Natural killer cell (primary cell): ENCODE data around the gene BRAT1. TPM values are rescaled to one million over a fixed set of nuclear protein-coding genes. Genes with fewer than 3 reads are reported as not detected.

Experiments used
- ATAC-seq, 3 donors: fragments of 150-1000 bp in 2 of 3; fragments of 200-7000 bp in 1 of 3; cut with Tn5 transposase; 1 replicate in 1 of 3; 2 replicates in 2 of 3; pipeline ENCODE4 v1.10.0; 2021; ENCODE audit warnings: mild to moderate bottlenecking in 2 of 3, moderate library complexity in 2 of 3
- DNase-seq, 2 donors: peaks; one replicate each; pipeline versions ENCODE4 v3.0.0 to v3.0.0-alpha.2; 2013 to 2021; ENCODE audit warnings: mixed read lengths in 1 of 2
- H3K27ac ChIP-seq: one replicate; pipeline ENCODE4 v1.5.1; 2013; ENCODE audit warnings: mild to moderate bottlenecking, low read length
- H3K27me3 ChIP-seq: one replicate; pipeline ENCODE4 v1.6.1; 2013; ENCODE audit warnings: low read length; ENCODE audit not compliant: control insufficient read depth, insufficient read depth
- H3K36me3 ChIP-seq: one replicate; pipeline ENCODE4 v1.6.1; 2013; ENCODE audit warnings: low read length; ENCODE audit not compliant: control insufficient read depth, insufficient read depth
- H3K4me1 ChIP-seq: one replicate; pipeline ENCODE4 v1.6.1; 2013; ENCODE audit warnings: low read length; ENCODE audit not compliant: control insufficient read depth, insufficient read depth
- H3K4me3 ChIP-seq: one replicate; pipeline ENCODE4 v1.5.1; 2013; ENCODE audit warnings: low read length
- H3K9me3 ChIP-seq: one replicate; pipeline ENCODE4 v1.6.1; 2013; ENCODE audit warnings: low read length; ENCODE audit not compliant: control insufficient read depth, insufficient read depth
- H3K27ac Mint-ChIP-seq, 2 donors: one replicate each; pipeline ENCODE4 v1.8.0; 2022; ENCODE audit warnings: mild to moderate bottlenecking in 2 of 2, mixed read lengths in 2 of 2, moderate library complexity in 1 of 2
- H3K27me3 Mint-ChIP-seq, 2 donors: one replicate each; pipeline ENCODE4 v1.8.0; 2022; ENCODE audit warnings: low read depth in 2 of 2, mixed read lengths in 2 of 2
- H3K36me3 Mint-ChIP-seq: one replicate; pipeline ENCODE4 v1.8.0; 2022; ENCODE audit warnings: mixed read lengths
- H3K4me1 Mint-ChIP-seq, 2 donors: one replicate each; pipeline ENCODE4 v1.8.0; 2022; ENCODE audit warnings: mixed read lengths in 2 of 2
- H3K4me3 Mint-ChIP-seq: one replicate; pipeline ENCODE4 v1.8.0; 2022; ENCODE audit warnings: mild to moderate bottlenecking, moderate library complexity, mixed read lengths
- H3K9me3 Mint-ChIP-seq, 2 donors: one replicate each; pipeline ENCODE4 v1.8.0; 2022; ENCODE audit warnings: mixed read lengths in 2 of 2
- WGBS: methylation state at CpG from one replicate; pipeline ENCODE4 v1.1.7; 2013; ENCODE audit warnings: missing lambda C conversion rate; ENCODE audit not compliant: insufficient coverage; 5-methylcytosine and 5-hydroxymethylcytosine counted together
- intact Hi-C: fragments of 100-400 bp; cut with micrococcal nuclease; formaldehyde crosslinking; loops from one replicate; pipeline ENCODE4 v1.14.2; 2022
- total RNA-seq, 4 donors: library from RNA; stranded (reverse); fragments of 120-200 nt in 1 of 4; gene quantifications; one replicate each; pipeline versions ENCODE4 v1.2.3 to v1.2.4, GENCODE V29; 2013 to 2022
- TF ChIP-seq, protein P1 (sequence below): fragments of 200-600 bp; IDR thresholded peaks from one replicate; pipeline ENCODE4 v1.8.0; 2022; ENCODE audit warnings: antibody characterized with exemption

The BRAT1 gene
- total RNA-seq, 3 donors from 2014 or later (not counting 1 experiment from before 2014, with no cell fraction given): 24.9 to 26.7 (median 25.6) TPM

DNA sequence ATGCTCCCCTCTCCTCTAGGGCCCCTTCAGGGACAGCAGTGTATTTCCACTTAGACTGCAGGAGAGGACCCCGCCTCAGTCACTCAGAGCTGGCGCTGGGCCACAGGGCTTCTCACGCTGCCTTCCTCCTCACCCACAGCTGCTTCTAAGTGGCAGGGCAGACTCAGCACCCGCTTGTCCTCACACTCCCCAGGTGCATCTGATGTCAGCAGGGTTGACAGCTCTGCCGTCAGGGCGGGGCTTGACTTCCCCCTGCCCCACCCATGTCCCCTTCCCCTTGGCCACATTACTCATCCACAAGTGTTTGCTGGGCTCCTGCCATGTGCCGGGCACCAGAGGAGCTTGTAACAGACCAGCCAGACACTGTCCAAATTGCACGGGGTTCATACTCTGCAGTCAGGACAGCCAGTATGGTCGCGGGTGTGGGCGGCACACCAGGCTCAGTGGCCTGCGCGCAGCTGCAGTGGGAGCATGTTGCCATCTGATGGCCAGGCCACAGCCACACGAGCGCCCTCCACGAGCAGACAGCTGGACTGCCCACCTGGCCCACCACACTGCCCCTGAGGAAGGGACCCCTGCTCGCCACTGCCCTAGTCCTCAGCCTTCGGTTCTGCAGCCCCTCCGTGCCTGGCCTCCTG, 47.2 kb upstream of the BRAT1 start:
- H3K4me1 ChIP-seq: no peaks in the 10 kb centered on the region
- intact Hi-C loops: no loop called here
- no peak overlapping the region for H3K4me3 Mint-ChIP-seq
- peaks cover 8% of the 10 kb centered on the region for H3K36me3 ChIP-seq
- H3K9me3 Mint-ChIP-seq: no peaks in the 10 kb centered on the region
- no peak overlapping the region for H3K4me3 ChIP-seq
- H3K27me3 ChIP-seq: no peaks in the 10 kb centered on the region
- H3K27ac ChIP-seq: no peak overlapping the region
- peaks cover 3 to 9% of the 10 kb centered on the region in 2 donors for H3K4me1 Mint-ChIP-seq
- WGBS: 81% methylated on average over 19 of the region's 19 CpGs
- DNase-seq: no peak
- H3K27ac Mint-ChIP-seq: no peak overlapping the region
- no peak for ATAC-seq
- no peaks in the 10 kb centered on the region for H3K9me3 ChIP-seq
- no peaks in the 10 kb centered on the region for H3K27me3 Mint-ChIP-seq
- no peaks in the 10 kb centered on the region for H3K36me3 Mint-ChIP-seq
- TF ChIP-seq, protein P1, sequence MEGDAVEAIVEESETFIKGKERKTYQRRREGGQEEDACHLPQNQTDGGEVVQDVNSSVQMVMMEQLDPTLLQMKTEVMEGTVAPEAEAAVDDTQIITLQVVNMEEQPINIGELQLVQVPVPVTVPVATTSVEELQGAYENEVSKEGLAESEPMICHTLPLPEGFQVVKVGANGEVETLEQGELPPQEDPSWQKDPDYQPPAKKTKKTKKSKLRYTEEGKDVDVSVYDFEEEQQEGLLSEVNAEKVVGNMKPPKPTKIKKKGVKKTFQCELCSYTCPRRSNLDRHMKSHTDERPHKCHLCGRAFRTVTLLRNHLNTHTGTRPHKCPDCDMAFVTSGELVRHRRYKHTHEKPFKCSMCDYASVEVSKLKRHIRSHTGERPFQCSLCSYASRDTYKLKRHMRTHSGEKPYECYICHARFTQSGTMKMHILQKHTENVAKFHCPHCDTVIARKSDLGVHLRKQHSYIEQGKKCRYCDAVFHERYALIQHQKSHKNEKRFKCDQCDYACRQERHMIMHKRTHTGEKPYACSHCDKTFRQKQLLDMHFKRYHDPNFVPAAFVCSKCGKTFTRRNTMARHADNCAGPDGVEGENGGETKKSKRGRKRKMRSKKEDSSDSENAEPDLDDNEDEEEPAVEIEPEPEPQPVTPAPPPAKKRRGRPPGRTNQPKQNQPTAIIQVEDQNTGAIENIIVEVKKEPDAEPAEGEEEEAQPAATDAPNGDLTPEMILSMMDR: no peak

DNA sequence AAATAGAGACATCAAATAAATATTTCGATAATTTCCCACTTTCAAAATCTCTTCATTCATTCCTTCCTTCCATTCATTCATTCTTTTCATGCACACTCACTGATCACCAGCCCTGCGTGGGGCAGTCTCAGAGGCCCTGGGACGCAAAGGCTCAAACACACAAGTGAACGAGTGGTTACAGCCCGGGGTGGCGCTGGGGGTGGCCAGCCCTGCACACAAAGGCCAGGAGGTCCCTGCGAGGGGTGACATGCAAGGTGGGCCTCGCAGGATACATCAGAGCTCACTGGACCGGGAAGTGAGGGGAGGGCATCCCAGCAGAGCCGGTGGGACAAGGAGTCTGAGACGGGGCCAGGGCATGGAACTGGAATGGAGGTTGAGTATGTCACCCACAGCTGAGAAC, 46.6 kb upstream of the BRAT1 start:
- TF ChIP-seq, protein P1: no peak
- WGBS: 94% methylated on average over 11 of the region's 11 CpGs
- peaks cover 0 to 7% of the 10 kb centered on the region in 2 donors for H3K4me1 Mint-ChIP-seq
- Histone ChIP-seq H3K27ac (no peak overlapping the region), H3K4me1 (no peaks in the 10 kb centered on the region), H3K9me3 (no peaks in the 10 kb centered on the region), H3K27me3 (no peaks in the 10 kb centered on the region), H3K4me3 (no peak overlapping the region), H3K36me3 (peaks cover 8% of the 10 kb centered on the region)
- H3K9me3 Mint-ChIP-seq: no peaks in the 10 kb centered on the region
- no peak for DNase-seq
- H3K4me3 Mint-ChIP-seq: no peak overlapping the region
- intact Hi-C loops: no loop called here
- no peak for ATAC-seq
- H3K27ac Mint-ChIP-seq: no peak overlapping the region
- no peaks in the 10 kb centered on the region for H3K36me3 Mint-ChIP-seq
- no peaks in the 10 kb centered on the region for H3K27me3 Mint-ChIP-seq

DNA sequence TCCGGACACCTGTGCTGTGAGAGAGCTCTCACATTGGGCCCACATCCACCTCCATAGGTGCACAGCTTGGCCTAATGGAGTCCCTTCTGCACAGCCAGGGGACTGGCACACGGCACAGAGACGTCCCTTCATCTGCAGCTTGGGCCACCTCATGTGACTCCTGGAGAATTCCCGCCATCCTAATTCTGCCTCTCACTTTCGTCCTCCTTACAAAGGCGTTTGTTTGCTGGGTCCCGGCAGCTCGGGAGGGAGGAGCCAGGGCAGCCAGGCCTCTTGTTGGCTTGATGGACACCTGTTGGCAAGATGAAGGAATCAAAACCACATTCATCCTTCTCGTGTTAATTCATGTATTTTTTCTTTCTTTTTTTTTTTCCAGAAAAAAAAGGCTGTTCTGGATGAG, 45.7 kb upstream of the BRAT1 start:
- WGBS: 87% methylated on average over 8 of the region's 9 CpGs
- Mint-ChIP-seq H3K4me1 (peaks cover 0 to 7% of the 10 kb centered on the region in 2 donors), H3K9me3 (no peaks in the 10 kb centered on the region), H3K4me3 (no peak overlapping the region), H3K36me3 (no peaks in the 10 kb centered on the region), H3K27ac (no peak overlapping the region), H3K27me3 (no peaks in the 10 kb centered on the region)
- Histone ChIP-seq H3K27me3 (no peaks in the 10 kb centered on the region), H3K27ac (no peak overlapping the region), H3K36me3 (peaks cover 8% of the 10 kb centered on the region), H3K4me1 (no peaks in the 10 kb centered on the region), H3K4me3 (no peak overlapping the region), H3K9me3 (no peaks in the 10 kb centered on the region)
- TF ChIP-seq, protein P1: no peak
- DNase-seq: no peak
- no peak for ATAC-seq
- intact Hi-C loops: no loop called here
